Inferior parietal cortex (tissue), 1 donor: ENCODE data around the gene LRRC37A3.
A peak's percentile ranks its signal among the peaks of the same experiment; 100 is the strongest.
"Not testable (repeated sequence)": the region's sequence is repeated elsewhere in the genome, so short reads cannot be mapped to it uniquely, and the experiment has no call there.

Source experiments
- DNase-seq: peaks from one replicate; pipeline ENCODE4 v3.0.0-alpha.2; 2016; ENCODE audit errors: extremely low spot score

LRRC37A3 gene

DNA sequence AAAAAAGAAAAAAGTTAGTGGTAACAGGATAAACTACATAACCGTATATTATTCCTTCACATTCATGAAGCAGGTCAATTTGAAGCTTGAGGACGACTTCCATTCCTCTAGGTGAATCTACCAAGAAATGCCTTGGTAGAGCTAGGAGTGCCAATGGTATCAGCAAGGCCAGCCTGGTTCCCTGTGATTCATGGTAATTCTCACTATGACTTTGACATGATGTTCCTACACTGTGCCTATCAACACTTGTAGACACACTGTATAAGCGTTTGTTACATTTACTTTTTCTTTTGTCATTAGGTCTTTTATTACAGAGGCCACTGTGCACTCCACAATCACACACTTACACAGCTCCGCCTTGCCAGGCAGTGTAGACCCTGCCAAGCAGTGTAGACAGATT, 7.2 kb upstream of the LRRC37A3 start:
- not testable (repeated sequence) for DNase-seq

DNA sequence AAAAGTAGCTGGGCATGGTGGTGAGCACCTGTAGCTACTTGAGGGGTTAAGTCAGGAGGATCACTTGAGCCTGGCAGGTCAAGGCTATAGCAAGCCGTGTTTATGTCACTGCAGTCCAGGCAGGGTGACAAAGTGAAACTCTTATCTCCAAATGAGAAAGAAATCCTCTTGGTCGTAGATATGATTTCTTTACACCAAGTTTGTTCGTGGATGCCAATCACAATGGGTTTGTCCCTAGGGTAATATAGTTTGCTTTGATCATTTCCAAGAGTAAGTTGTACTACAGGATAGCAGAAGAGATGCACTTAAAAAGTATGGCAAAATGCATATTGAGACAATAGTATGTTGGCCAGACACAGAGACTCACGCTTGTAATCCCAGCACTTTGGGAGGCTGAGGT, 6.0 kb upstream of the LRRC37A3 start:
- not testable (repeated sequence) for DNase-seq

- DNase-seq: peak; percentile 29
These were observed 3.8 kb upstream of the LRRC37A3 start for GRCh38 chr17:64923051-64923568.

GRCh38 chr17:64920419-64921172, 1.3 kb upstream of the LRRC37A3 start:
- DNase-seq: no peak

GRCh38 chr17:64920026-64920418, 744 bp upstream of the LRRC37A3 start:
- DNase-seq: peak; percentile 21

DNA sequence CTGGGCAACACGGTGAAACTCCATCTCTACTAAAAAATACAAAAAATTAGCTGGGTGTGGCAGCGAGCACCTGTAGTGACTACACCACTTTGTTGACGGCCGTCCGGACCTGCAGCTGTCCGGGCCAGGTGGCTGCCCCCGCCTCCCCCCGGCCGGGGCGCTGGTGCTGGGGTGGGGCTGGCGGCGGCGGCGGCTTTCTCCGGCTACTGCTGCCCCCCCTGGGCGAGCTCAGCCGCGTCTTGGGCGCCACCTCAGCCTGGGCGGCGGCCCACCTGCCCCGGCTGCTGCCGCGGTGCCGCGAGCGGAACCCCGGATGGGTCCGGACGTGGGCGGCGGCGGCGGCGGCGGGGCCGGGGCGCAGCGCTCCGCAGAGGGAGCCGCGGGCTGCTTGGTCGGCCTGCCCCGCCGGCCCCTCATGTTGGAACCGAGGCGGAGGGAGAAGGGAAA, 413 bp downstream of the LRRC37A3 start:
- not testable (repeated sequence) for DNase-seq

DNA sequence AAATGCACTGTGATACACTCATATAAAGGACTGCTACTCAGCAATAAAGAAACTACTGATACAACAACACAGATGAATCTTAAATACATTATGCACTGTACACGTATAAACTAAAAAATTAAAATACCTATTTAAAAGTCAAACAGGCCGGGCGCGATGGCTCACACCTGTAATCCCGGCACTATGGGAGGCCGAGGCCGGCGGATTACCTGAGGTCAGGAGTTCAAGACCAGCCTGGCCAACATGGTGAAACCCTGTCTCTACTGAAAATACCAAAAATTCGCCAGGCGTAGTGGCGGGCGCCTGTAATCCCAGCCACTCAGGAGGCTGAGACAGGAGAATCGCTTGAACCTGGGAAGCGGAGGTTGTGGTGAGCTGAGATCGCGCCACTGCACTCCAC, 1.7 kb downstream of the LRRC37A3 start:
- not testable (repeated sequence) for DNase-seq

- not testable (repeated sequence) for DNase-seq
These were observed 4.0 kb downstream of the LRRC37A3 start for GRCh38 chr17:64915244-64915643.

DNA sequence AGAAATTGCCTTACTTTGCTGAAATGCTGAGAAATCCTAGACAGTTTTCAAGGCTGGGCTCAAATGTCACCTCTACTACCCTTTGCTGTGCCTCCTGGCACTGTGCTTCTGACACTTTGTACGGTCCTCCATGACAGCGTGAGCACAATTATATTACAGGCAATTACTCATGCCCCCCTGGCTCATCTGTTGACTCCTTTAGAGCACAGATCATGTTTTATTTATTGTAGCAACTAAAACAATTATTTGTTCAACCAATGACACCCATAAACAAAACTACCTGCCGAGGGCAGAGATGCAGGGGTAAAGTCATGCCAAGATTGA, 9.1 kb downstream of the LRRC37A3 start:
- DNase-seq: not testable (repeated sequence)

DNA sequence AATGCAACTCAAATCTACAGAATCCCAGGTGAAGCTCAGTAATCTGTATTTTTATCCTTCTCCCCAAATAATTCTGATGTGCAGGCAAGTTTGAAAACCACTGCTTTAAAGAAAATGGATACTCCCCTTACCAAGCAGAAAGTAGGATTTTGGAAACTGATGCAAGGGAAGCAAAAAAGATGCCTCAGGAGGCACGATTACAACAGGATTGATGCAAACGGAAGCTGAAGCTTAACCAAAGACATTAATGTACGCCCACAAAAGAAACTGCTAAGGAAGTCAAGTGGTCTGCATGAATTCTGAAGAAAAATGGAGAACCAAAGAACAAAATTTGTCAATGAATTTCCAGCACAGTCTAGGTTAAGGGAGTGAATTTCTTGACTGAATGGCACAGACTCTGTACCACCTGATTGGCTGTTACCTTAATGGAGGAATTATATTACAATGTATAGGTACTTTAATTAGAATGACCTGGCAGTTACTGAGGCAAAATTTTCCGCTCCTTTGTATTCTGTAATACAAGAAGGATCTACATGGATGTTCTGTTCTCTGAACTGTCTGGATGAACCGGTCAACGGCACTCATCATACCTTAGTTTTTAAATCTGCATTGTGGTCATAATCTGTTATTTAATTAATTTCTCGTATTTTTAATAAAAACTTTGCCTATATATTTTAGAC, 9.6 kb downstream of the LRRC37A3 start:
- DNase-seq: not testable (repeated sequence)

GRCh38 chr17:64904069-64904468, 15.2 kb downstream of the LRRC37A3 start:
- not testable (repeated sequence) for DNase-seq

- not testable (repeated sequence) for DNase-seq
These were observed 22.1 kb downstream of the LRRC37A3 start for GRCh38 chr17:64897136-64897535.

DNA sequence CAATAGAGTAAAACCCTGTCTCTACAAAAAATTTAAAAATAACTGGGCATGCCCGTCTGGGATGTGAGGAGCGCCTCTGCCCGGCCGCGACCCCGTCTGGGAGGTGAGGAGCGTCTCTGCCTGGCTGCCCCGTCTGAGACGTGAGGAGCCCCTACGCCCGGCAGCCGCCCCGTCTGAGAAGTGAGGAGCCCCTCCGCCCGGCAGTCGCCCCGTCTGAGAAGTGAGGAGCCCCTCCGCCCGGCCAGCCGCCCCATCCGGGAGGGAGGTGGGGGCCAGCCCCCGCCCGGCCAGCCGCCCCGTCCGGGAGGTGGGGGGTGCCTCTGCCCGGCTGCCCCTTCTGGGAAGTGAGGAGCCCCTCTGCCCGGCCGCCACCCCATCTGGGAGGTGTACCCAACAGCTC, 45.1 kb downstream of the LRRC37A3 start:
- not testable (repeated sequence) for DNase-seq

- DNase-seq: peak; percentile 60
These were observed 71.5 kb downstream of the LRRC37A3 start for GRCh38 chr17:64847504-64848466.

- not testable (repeated sequence) for DNase-seq
These were observed 72.4 kb downstream of the LRRC37A3 start for GRCh38 chr17:64846892-64847291.

DNA sequence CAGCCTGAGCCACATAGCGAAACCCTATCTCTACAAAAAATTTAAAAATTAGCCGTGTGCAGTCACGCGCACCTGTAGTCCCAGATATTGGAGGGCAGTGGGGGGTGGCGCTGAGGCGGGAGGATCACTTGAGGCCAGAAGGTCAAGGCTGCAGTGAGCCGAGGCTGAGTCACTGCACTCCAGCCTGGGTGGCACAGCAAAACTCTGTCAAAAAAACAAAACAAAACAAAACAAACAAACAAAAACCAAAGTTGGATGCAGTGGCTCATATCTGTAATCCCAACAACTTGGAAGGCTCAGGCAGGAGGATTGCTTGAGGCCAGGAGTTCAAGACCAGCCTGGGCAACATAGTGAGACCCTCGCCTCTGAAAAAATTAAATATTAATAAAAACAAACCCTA, 75.4 kb downstream of the LRRC37A3 start:
- DNase-seq: not testable (repeated sequence)

- not testable (repeated sequence) for DNase-seq
These were observed 76.4 kb downstream of the LRRC37A3 start for GRCh38 chr17:64842900-64843299.

DNA sequence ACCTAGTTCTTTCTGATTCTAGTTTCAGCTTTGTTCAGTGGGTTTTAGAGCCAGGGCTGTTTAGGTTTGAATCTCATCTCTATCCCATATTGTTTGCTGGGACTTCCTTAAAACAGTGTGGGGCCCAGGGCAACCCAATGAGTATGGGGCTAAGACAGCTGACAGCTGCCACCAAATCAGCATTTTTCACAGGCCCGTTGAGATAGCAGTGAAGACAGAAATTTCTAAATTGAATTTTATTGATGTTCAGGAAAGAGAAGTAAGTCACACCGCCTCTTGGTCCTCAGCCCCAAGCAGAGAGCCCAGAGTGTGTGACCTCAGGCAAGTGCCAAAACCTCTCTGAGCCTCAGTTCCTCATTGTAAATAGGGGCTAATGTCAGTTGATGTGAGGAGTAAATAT, 78.3 kb downstream of the LRRC37A3 start:
- not testable (repeated sequence) for DNase-seq

- not testable (repeated sequence) for DNase-seq
These were observed 80.8 kb downstream of the LRRC37A3 start for GRCh38 chr17:64838513-64838912.

- peak; percentile 68 for DNase-seq
These were observed 82.1 kb downstream of the LRRC37A3 start for GRCh38 chr17:64837018-64837761.

DNA sequence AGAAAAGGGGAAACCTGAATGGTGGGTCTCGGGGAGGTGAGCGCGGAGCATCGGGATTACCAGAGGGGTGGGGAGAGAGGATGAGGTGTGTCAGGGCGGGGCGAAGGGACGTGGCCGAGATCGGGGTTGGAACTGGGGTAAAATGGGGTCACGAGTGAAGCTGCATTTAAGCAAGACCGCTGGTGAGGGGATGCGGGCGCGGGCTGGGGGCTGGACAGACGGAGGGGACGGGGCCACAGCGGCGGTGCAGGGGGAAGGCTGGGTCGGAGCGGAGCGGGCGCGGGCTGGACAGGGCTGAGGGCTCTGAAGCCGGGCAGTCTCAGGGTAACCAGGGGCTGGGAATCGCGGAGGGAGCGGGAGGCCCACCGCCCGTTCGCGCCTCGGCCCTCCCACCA, 82.7 kb downstream of the LRRC37A3 start:
- not testable (repeated sequence) for DNase-seq
